GM12872 (cell line): ENCODE data around the gene PIGT.

ENCODE experiments used
- CTCF ChIP-seq: IDR thresholded peaks from 3 replicates; pipeline ENCODE4 v1.5.1; 2011; ENCODE audit warnings: low read depth, mild to moderate bottlenecking, low read length, moderate library complexity; ENCODE audit not compliant: insufficient read depth

Gene PIGT

GRCh38 chr20:45402946-45403345, 13.0 kb upstream of the PIGT start:
- TF ChIP-seq CTCF = no peak

GRCh38 chr20:45404438-45404837, 11.5 kb upstream of the PIGT start:
- TF ChIP-seq CTCF = no peak

- TF ChIP-seq CTCF = no peak
Observed at GRCh38 chr20:45405571-45406259, 10.2 kb upstream of the PIGT start.

- TF ChIP-seq CTCF = no peak
Observed at GRCh38 chr20:45406260-45407066, 9.5 kb upstream of the PIGT start.

GRCh38 chr20:45407067-45407745, 8.7 kb upstream of the PIGT start:
- no peak for TF ChIP-seq CTCF

- TF ChIP-seq CTCF = no peak
Observed at GRCh38 chr20:45407783-45408645, 7.9 kb upstream of the PIGT start, which contains the start of gene DBNDD2. DBNDD2 (plus strand) TSS chr20:45408289; CDS start chr20:45408468, 179 bp downstream.
